ENCODE results near the gene COG1. TPM values are rescaled to one million over a fixed set of nuclear protein-coding genes. Genes with fewer than 3 reads are reported as not detected.

COG1 gene
- total RNA-seq, 1 donor from 2014 or later, result 26.7 TPM

DNA sequence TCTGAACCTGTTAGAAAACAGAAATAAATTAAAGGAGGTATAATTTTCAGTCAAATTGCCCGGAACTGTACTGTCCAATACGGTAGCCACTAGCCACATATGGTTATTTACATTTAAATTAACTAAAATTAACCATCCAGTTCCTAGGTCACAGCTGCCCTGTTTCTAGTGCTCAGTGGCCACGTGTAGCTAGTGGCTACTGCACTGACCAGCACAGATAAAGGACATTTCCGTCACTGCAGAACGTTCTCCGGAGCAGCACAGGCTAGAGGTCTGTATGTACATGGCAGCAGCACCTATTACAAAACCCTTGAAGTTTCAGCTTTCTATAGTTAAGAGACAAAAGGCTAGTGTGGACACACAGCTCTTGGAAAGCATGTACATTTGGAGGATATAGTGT is 35.1 kb downstream of the COG1 start:
- no peak for DNase-seq (ENCODE audit: low read depth)
- TF ChIP-seq, protein P1, sequence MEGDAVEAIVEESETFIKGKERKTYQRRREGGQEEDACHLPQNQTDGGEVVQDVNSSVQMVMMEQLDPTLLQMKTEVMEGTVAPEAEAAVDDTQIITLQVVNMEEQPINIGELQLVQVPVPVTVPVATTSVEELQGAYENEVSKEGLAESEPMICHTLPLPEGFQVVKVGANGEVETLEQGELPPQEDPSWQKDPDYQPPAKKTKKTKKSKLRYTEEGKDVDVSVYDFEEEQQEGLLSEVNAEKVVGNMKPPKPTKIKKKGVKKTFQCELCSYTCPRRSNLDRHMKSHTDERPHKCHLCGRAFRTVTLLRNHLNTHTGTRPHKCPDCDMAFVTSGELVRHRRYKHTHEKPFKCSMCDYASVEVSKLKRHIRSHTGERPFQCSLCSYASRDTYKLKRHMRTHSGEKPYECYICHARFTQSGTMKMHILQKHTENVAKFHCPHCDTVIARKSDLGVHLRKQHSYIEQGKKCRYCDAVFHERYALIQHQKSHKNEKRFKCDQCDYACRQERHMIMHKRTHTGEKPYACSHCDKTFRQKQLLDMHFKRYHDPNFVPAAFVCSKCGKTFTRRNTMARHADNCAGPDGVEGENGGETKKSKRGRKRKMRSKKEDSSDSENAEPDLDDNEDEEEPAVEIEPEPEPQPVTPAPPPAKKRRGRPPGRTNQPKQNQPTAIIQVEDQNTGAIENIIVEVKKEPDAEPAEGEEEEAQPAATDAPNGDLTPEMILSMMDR (IDR thresholded peaks at IDR 0.05; ENCODE audit: insufficient read depth, low read length, poor library complexity, severe bottlenecking), result no peak
- H3K27me3 ChIP-seq (ENCODE audit: control insufficient read depth, insufficient read depth, low read length), result no peaks in the 10 kb centered on the region
- no peak overlapping the region for H3K4me3 ChIP-seq (ENCODE audit: low read depth, low read length)
- no peaks in the 10 kb centered on the region for H3K36me3 ChIP-seq (ENCODE audit: control insufficient read depth, insufficient read depth, low read length)

DNA sequence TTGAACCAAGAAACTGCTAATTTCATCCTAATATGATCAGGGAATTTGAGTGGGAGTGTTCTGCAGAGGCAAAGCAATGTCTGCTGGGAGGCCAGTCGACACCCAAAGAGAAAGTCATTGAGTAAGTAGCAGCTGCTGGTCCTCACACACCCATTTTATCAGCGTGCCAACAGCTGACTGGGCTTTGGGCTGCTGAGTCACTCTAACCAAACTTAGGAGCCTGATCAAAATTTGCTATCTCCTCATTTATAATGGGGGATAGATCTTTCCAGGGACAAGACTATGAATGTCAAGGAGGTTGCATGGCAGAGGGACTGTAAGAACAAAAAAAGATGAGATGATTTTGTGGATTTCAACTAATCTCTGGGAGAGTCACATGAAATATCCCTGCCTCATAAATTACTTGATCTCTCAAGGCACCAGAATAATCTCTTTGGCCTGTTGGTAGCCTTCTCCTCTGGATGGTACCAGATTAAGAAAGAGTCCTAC is 35.9 kb downstream of the COG1 start:
- peak; percentile 21 for DNase-seq (ENCODE audit: low read depth)
- Histone ChIP-seq H3K27me3 (ENCODE audit: control insufficient read depth, insufficient read depth, low read length) (no peaks in the 10 kb centered on the region), H3K36me3 (ENCODE audit: control insufficient read depth, insufficient read depth, low read length) (no peaks in the 10 kb centered on the region), H3K4me3 (ENCODE audit: low read depth, low read length) (no peak overlapping the region)
- TF ChIP-seq, protein P1 (IDR thresholded peaks at IDR 0.05; ENCODE audit: insufficient read depth, low read length, poor library complexity, severe bottlenecking), result no peak

DNA sequence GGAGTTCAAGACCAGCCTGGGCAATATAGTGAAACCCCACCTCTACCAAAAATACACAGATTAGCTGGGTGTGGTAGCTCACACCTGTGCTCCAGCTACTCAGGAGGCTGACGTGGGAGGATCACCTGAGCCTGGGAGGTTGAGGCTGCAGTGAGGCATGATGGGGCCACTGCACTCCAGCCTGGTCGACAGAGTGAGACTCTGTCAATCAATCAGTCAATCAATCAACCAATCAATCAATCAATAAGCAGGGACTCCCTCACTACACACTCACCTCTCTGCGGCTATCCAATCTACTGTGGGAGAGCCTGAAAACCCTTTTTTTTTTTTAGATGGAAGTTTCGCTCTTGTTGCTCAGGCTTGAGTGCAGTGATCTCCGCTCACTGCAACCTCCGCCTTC is 37.2 kb downstream of the COG1 start:
- Histone ChIP-seq H3K4me3 (ENCODE audit: low read depth, low read length) (no peak overlapping the region), H3K27me3 (ENCODE audit: control insufficient read depth, insufficient read depth, low read length) (no peaks in the 10 kb centered on the region), H3K36me3 (ENCODE audit: control insufficient read depth, insufficient read depth, low read length) (no peaks in the 10 kb centered on the region)
- DNase-seq (ENCODE audit: low read depth), result no peak
- TF ChIP-seq, protein P1 (IDR thresholded peaks at IDR 0.05; ENCODE audit: insufficient read depth, low read length, poor library complexity, severe bottlenecking), result no peak

DNA sequence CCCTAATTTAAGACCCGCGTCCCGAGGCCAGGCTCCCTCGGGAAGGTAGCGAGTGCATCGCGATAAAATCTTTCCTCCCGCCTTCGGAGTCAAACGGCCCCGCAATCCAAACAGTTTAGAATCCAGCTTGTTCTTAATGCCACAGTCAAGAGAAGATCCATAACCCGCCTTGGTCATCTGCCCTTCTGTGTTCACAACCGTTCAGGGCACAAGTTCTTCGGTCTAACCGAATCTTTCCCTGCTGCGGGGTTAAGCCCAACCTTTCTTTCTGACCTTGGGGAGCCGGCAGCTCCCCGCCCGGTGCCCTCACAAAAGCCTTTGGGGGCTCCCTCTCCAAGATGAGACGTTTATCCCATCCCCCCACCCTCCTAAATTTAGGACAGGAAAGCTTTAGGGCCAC is 38.5 kb downstream of the COG1 start:
- no peaks in the 10 kb centered on the region for H3K36me3 ChIP-seq (ENCODE audit: control insufficient read depth, insufficient read depth, low read length)
- no peak for DNase-seq (ENCODE audit: low read depth)
- TF ChIP-seq, protein P1 (IDR thresholded peaks at IDR 0.05; ENCODE audit: insufficient read depth, low read length, poor library complexity, severe bottlenecking), result no peak
- H3K4me3 ChIP-seq (ENCODE audit: low read depth, low read length), result peak overlapping the region; percentile 94
- H3K27me3 ChIP-seq (ENCODE audit: control insufficient read depth, insufficient read depth, low read length), result no peaks in the 10 kb centered on the region

DNA sequence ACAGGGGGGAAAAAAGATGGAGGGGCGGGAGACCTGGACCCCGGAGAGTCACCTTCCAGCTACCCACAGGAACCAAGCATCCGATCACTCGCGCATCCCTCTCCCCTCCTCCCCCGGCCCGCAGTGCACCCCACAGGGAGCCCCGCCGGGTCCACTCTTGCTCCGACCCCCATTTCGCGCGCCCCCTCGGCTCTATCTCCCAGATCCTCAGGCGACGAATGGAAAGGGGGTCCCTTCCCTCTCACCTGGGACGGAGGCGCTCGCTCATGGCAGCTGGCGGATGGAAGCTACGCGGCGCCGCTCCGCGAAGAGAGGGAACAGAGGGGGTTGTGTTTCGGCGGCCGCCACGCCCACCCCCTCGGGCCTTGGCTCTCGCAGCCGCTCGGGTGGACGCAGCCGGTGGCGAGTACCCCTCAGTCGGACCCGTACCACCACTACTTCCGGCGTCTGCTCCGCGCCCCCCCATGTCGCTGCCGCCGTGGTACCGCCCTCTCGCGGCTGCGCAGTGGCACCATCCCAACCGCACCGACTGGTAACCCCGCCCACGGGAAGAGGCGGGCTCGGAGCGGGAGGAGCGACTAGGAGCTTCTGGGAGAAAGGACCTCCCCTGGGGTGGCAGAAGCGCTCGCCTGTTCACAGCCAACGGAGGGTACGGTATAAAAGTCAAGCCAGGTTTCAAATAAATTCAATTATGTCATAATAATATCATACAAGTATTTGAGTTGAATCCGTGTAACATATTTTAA is 39.2 kb downstream of the COG1 start:
- Histone ChIP-seq H3K27me3 (ENCODE audit: control insufficient read depth, insufficient read depth, low read length) (no peaks in the 10 kb centered on the region), H3K36me3 (ENCODE audit: control insufficient read depth, insufficient read depth, low read length) (no peaks in the 10 kb centered on the region), H3K4me3 (ENCODE audit: low read depth, low read length) (peak overlapping the region; percentile 94)
- TF ChIP-seq, protein P1 (IDR thresholded peaks at IDR 0.05; ENCODE audit: insufficient read depth, low read length, poor library complexity, severe bottlenecking), result peak; percentile 32
- peak; percentile 56 for DNase-seq (ENCODE audit: low read depth)
